Lung (tissue), 12 donors: ENCODE results near the gene BMP7. TPM values are rescaled to one million over a fixed set of nuclear protein-coding genes. Genes with fewer than 3 reads are reported as not detected.
"Not testable (repeated sequence)": the region's sequence is repeated elsewhere in the genome, so short reads cannot be mapped to it uniquely, and the experiment has no call there.

ENCODE experiments used
- ATAC-seq: fragments of 200-7000 bp; cut with Tn5 transposase; one replicate; pipeline ENCODE4 v1.9.1; 2020; ENCODE audit warnings: moderate number of reproducible peaks; ENCODE audit not compliant: insufficient read depth, low FRiP score
- DNase-seq, 3 donors: peaks; one replicate each; pipeline ENCODE4 v3.0.0-alpha.2; 2013 to 2017
- H3K27ac ChIP-seq, 2 donors: one replicate each; pipeline ENCODE4 v1.5.1; 2013; ENCODE audit warnings: mild to moderate bottlenecking in 2 of 2, moderate library complexity in 2 of 2, control low read depth in 1 of 2, inconsistent platforms in 1 of 2, low read depth in 1 of 2, low read length in 1 of 2
- H3K27me3 ChIP-seq, 3 donors: one replicate each; pipeline ENCODE4 v1.5.1; 2013; ENCODE audit warnings: low read length in 2 of 3; ENCODE audit not compliant: control insufficient read depth in 3 of 3, insufficient read depth in 3 of 3
- H3K36me3 ChIP-seq, 4 donors: one replicate each; pipeline ENCODE4 v1.5.1; 2013; ENCODE audit warnings: low read length in 4 of 4, mild to moderate bottlenecking in 1 of 4, moderate library complexity in 1 of 4; ENCODE audit not compliant: control insufficient read depth in 4 of 4, insufficient read depth in 4 of 4
- H3K4me1 ChIP-seq, 5 donors: one replicate each; pipeline ENCODE4 v1.5.1; 2013; ENCODE audit warnings: low read length in 5 of 5, mild to moderate bottlenecking in 2 of 5, moderate library complexity in 1 of 5; ENCODE audit not compliant: control insufficient read depth in 5 of 5, insufficient read depth in 5 of 5
- H3K4me3 ChIP-seq: one replicate; pipeline ENCODE4 v1.5.1; 2013; ENCODE audit warnings: mild to moderate bottlenecking, control low read depth, moderate library complexity
- H3K9ac ChIP-seq, 2 donors: one replicate each; pipeline ENCODE4 v1.5.1; 2013; ENCODE audit warnings: low read length in 2 of 2, control low read depth in 1 of 2; ENCODE audit not compliant: insufficient read depth in 1 of 2
- H3K9me3 ChIP-seq, 4 donors: one replicate each; pipeline ENCODE4 v1.5.1; 2013; ENCODE audit warnings: low read length in 3 of 4, mild to moderate bottlenecking in 1 of 4, moderate library complexity in 1 of 4; ENCODE audit not compliant: control insufficient read depth in 4 of 4, insufficient read depth in 3 of 4
- WGBS, 2 donors: extraction: QIAGEN DNeasy Blood & Tissue Kit; methylation state at CpG; one replicate each; pipeline ENCODE4 v1.1.7; 2013; 5-methylcytosine and 5-hydroxymethylcytosine counted together
- polyA plus RNA-seq, 2 donors: library from polyadenylated mRNA; stranded (reverse); fragments of 200-250 nt; gene quantifications; one replicate each; pipeline ENCODE4 v1.2.1, GENCODE V29; 2013
- total RNA-seq, 2 donors: library from RNA; depleted of rRNA in 1 of 2; stranded (reverse); fragments of >200 nt in 1 of 2; gene quantifications; one replicate each; pipeline ENCODE4 v1.2.1, GENCODE V29; 2014 to 2021
- TF ChIP-seq, protein P1 (sequence below): IDR thresholded peaks from 2 replicates; pipeline ENCODE4 v1.5.1; 2012; ENCODE audit warnings: mild to moderate bottlenecking; ENCODE audit errors: control extremely low read depth, extremely low read depth
- donor health status: control.
- donor health status: control.
- donor health status: Bipolar disorder and iron deficiency.
- donor health status: healthy.
- donor health status: DM: yes; HTN: yes; CAD: no.

BMP7 gene
- total and polyA plus RNA-seq, 4 donors: 0.67 to 10.3 (median 1.4) TPM

DNA sequence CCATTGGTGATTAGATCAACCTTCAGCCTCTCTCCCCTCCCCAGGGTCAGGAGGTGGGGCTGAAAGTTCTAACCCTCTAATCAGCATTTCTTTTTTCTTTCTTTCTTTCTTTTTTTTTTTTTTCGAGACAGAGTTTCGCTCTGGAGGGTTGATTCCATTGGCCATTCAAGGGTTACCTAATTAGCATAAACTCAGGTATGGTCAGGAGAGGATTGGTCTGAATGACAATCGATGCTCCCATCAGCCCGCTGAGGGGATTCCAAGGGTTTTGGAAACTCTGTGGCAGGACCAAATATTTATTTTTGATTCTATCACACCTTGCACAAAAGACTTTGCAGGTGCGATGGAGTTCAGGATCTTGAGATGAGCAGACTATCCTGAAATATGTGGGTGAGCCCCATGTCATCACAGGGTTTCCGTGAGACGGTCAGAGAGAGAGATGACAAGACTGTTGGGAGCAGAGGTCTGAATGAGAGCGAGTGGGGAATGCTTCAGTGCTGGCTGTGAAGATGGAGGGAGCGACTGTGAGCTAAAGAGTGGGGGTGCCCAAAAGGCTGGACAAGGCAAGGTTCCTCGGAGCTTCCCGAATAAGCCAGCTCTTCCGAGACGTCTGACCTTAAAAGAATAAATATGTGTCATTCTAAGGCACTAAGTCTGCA, 107.1 kb downstream of the BMP7 start:
- Histone ChIP-seq H3K9ac (no peak overlapping the region), H3K27ac (no peak overlapping the region), H3K9me3 (no peaks in the 10 kb centered on the region), H3K27me3 (no peaks in the 10 kb centered on the region), H3K36me3 (no peaks in the 10 kb centered on the region), H3K4me1 (no peaks in the 10 kb centered on the region), H3K4me3 (no peak overlapping the region)
- ATAC-seq: no peak
- 58 to 64% methylated on average over 13 of the region's 13 CpGs for WGBS, 2 donors
- DNase-seq: no peak
- TF ChIP-seq, protein P1, sequence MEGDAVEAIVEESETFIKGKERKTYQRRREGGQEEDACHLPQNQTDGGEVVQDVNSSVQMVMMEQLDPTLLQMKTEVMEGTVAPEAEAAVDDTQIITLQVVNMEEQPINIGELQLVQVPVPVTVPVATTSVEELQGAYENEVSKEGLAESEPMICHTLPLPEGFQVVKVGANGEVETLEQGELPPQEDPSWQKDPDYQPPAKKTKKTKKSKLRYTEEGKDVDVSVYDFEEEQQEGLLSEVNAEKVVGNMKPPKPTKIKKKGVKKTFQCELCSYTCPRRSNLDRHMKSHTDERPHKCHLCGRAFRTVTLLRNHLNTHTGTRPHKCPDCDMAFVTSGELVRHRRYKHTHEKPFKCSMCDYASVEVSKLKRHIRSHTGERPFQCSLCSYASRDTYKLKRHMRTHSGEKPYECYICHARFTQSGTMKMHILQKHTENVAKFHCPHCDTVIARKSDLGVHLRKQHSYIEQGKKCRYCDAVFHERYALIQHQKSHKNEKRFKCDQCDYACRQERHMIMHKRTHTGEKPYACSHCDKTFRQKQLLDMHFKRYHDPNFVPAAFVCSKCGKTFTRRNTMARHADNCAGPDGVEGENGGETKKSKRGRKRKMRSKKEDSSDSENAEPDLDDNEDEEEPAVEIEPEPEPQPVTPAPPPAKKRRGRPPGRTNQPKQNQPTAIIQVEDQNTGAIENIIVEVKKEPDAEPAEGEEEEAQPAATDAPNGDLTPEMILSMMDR: no peak

DNA sequence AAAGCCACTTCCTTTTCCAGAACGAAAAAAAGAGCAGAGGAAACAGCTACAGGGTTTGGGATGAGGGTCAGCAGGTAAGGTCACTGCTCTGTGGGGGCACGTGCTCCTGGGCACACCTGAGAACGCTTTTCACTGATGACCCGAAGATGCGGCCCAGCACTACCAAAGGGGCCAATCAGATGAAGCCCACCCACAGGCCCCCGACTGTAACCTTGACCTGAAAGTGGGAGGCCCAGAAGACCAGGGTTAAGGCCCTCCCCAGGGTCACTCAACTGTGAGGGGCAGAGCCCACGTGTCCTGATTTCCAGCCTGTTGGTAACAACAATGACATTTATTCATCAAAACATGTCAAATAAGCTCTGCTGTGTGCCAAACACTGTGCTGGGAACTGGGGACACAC, 108.0 kb downstream of the BMP7 start:
- peaks cover 0 to 3% (median 0%) of the 10 kb centered on the region in 5 donors for H3K4me1 ChIP-seq
- no peak overlapping the region for H3K9ac ChIP-seq
- no peak overlapping the region for H3K4me3 ChIP-seq
- TF ChIP-seq, protein P1: no peak
- WGBS, 2 donors: 71 to 73% methylated on average over 7 of the region's 7 CpGs
- H3K9me3 ChIP-seq: no peaks in the 10 kb centered on the region
- ATAC-seq: no peak
- no peaks in the 10 kb centered on the region for H3K27me3 ChIP-seq
- H3K27ac ChIP-seq: peak overlapping the region in 1 of 2 donors; percentile 76
- no peaks in the 10 kb centered on the region for H3K36me3 ChIP-seq
- DNase-seq: no peak

DNA sequence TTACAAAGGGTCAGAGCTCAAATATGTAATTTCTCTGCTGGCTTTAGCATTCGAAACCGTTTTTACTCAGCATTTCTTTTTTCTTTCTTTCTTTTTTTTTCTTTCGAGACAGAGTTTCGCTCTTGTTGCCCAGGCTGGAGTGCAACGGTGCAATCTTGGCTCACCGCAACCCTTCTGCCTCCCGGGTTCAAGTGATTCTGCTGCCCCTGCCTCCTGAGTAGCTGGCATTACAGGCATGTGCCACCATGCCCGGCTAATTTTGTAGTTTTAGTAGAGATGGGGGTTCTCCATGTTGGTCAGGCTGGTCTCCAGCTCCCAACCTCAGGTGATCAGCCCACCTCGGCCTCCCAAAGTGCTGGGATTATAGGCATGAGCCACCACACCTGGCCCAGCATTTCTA, 108.7 kb downstream of the BMP7 start:
- H3K36me3 ChIP-seq, H3K4me3 ChIP-seq, H3K27me3 ChIP-seq, ATAC-seq, DNase-seq, H3K9ac ChIP-seq, H3K9me3 ChIP-seq: not testable (repeated sequence)
- H3K27ac ChIP-seq: peak overlapping the region in 1 of 2 donors; percentile 76
- peaks cover 0 to 10% (median 0%) of the 10 kb centered on the region in 5 donors for H3K4me1 ChIP-seq
- 80 to 90% methylated on average over 9 of the region's 9 CpGs for WGBS, 2 donors

DNA sequence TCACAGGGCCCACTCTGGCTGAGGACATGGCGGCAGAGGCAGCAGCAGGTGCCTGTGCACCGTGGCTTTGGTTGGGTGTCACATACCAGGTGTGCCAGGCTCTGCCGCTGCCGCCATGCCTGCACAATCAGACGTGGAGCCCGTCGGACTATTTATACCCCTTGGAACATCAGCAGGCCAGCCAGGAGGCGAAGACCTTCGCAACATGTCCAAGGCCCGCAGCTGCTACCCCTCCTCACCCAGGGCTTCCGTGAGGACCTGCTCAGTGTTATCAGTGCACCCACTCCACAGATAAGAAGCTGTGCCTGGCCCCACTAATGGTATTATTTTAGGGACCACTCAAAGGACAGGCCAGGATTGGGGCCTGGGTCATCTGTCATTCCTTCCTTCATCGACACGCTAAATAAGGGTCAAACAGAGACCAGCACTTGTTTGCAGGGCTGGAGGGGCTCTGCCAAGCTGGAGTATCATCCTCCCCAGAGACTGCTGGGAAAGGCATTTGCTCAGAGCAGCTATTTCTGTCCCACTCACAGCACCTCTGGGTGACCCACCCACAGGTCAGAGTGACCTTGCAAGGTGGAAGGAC, 109.2 kb downstream of the BMP7 start:
- H3K4me1 ChIP-seq: peaks cover 0 to 11% (median 0%) of the 10 kb centered on the region in 5 donors
- no peak for DNase-seq
- WGBS, 2 donors: 87 to 92% methylated on average over 13 of the region's 13 CpGs

More for the DNA sequence above, 109.2 kb downstream of the BMP7 start:
- H3K9ac ChIP-seq: no peak overlapping the region
- H3K4me3 ChIP-seq: no peak overlapping the region
- H3K9me3 ChIP-seq: no peaks in the 10 kb centered on the region
- ATAC-seq: no peak
- H3K27me3 ChIP-seq: no peaks in the 10 kb centered on the region
- H3K27ac ChIP-seq: peak overlapping the region in 1 of 2 donors; percentile 76
- no peaks in the 10 kb centered on the region for H3K36me3 ChIP-seq
- TF ChIP-seq, protein P1: no peak
